GM12801 (cell line): ENCODE results near the gene TSSK6.

Experiments used
- TF ChIP-seq, protein P1 (sequence below): IDR thresholded peaks from one replicate; pipeline ENCODE4 v1.5.1; 2011; ENCODE audit warnings: control low read depth; ENCODE audit not compliant: insufficient read length; ENCODE audit errors: extremely low read depth

TSSK6 gene

DNA sequence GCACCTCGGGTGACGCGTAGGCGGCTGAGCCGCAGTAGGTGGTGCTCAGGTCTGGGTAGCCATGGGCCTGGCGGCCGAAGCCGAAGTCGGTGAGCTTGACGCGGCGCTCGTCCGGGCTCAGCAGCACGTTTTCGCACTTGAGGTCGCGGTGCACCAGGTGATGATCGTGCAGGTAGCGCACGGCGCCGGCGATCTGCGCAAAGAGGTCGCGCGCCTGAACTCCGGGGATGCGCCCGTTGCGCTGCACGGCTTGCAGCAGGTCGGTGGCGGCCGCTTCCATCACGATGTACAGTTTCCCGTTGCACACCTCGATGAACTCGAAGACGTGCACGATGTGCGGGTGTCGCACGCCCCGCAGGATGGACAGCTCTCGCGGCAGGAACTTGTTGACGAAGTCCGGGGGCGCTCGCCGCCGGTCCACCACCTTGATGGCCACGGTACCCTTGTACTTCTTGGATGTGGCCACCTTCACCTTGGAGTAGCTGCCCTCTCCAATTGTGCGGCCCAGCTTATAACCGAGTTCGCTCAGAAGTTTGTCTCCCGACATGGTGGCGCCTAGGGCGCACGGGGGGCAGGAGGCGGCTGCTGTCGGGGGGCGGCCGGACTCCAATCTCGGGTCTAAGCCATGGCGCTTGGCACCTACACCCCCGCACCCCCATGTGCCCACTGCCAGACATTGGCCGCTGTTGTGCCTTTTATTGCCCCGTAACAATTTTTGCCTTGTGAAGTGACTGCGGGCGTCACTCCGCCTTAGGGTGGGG, at the start of gene TSSK6:
TSS of gene TSSK6 (minus strand) at position 668 of the 761 bp plus-strand sequence. CDS start at position 547, 121 bp downstream.
- TF ChIP-seq, protein P1, sequence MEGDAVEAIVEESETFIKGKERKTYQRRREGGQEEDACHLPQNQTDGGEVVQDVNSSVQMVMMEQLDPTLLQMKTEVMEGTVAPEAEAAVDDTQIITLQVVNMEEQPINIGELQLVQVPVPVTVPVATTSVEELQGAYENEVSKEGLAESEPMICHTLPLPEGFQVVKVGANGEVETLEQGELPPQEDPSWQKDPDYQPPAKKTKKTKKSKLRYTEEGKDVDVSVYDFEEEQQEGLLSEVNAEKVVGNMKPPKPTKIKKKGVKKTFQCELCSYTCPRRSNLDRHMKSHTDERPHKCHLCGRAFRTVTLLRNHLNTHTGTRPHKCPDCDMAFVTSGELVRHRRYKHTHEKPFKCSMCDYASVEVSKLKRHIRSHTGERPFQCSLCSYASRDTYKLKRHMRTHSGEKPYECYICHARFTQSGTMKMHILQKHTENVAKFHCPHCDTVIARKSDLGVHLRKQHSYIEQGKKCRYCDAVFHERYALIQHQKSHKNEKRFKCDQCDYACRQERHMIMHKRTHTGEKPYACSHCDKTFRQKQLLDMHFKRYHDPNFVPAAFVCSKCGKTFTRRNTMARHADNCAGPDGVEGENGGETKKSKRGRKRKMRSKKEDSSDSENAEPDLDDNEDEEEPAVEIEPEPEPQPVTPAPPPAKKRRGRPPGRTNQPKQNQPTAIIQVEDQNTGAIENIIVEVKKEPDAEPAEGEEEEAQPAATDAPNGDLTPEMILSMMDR, result no peak

DNA sequence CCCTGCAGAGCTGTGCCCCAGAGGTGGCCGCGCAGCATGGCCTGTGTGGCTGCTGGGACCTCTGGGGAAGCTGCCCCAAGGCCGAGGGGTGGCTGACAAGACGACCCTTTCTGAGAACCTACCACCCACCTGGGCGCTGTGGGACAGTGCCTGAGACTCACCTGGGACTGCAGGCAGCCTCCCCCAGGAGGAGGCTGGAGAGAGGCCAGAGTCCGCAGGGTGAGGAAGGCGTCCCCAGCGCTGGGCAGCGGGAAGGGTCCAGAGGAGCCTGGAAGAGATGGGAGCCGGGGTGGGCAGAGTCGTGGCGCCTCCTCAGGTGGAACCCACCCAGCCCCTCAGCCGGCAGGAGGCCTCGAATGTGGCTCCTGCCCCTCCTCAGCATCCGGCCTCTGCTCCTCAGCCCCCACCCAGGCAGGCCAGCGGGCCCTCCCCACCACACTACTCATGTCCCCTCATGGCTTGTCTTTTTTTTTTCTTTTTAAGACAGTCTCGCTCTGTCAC, 48.0 kb upstream of the TSSK6 start:
- TF ChIP-seq, protein P1, result no peak

- TF ChIP-seq, protein P1, result no peak
These were observed 47.5 kb upstream of the TSSK6 start for GRCh38 chr19:19562665-19563347.

DNA sequence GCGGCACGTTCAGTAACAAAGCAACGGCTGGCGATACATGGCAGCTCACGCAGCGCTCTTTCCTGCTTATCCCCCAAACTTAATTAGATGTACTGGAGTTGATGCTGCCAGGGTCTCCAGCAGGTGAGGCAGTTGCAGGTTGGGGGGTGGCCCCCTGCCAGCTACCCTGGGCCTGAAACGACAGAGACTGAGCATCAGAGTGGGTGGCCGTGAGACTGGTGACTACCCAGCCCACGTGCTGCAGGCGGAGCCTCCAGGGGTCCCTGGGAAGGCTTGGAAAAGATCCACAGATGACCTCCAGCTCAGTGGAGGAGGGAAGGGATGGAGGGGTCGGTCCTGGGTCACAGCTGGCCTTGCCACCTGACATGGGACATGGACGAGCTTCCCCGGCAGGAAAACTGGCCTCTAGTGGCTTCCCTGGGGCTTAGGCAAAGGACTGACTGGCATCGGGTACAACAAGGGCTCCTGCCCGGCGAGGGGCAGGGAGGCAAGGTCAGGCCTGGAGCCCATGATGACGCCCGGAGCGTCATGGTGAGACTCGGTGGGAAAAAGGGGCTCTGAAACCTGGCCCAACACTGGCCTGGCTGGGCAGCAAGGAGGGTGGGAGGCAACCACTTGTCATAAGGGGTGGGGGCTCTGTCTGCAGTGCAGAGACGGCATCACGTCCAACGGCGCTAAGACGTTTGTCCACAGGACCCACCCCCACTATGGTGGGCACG, 46.8 kb upstream of the TSSK6 start:
- TF ChIP-seq, protein P1, result no peak

- TF ChIP-seq, protein P1, result no peak
These were observed 44.6 kb upstream of the TSSK6 start for GRCh38 chr19:19559931-19560330.

DNA sequence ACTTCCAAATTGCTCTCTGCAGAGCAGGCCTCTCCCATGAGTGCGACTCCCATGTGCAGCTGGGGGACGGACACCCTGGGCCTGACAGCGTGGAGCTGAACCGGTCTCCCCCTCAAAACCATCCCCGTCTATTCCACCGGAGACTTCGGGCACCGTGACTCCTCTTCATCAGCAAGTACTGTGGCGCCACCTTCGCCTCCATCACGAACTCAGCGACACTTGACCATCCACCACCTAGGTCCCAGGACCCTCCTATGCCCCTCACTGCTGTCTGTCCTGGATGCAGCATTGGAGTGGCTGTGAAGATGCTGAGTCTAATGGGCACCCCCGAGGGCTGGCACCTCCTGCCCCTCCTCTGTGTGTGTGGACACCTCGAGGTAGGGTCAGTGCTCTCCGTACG, 43.3 kb upstream of the TSSK6 start:
- TF ChIP-seq, protein P1, result no peak

- TF ChIP-seq, protein P1, result no peak
These were observed 42.7 kb upstream of the TSSK6 start for GRCh38 chr19:19558055-19558454.
